IMR-90 (cell line): ENCODE results near the gene RMDN3.

Source experiments
- CTCF ChIP-seq: conservative IDR thresholded peaks from 2 replicates; pipeline ENCODE4 v1.5.1; 2012; ENCODE audit warnings: mild to moderate bottlenecking, low read depth, low read length, improper control_type of control experiment
- ELK1 ChIP-seq: fragments of 150-350 bp; IDR thresholded peaks from 2 replicates; pipeline ENCODE4 v1.6.1; 2016; ENCODE audit warnings: low read depth, mild to moderate bottlenecking, low read length, moderate library complexity, borderline replicate concordance
- MAFK ChIP-seq: IDR thresholded peaks from 2 replicates; pipeline ENCODE4 v1.6.1; 2012; ENCODE audit warnings: low read depth, low read length, improper control_type of control experiment
- MXI1 ChIP-seq: IDR thresholded peaks from 2 replicates; pipeline ENCODE4 v1.6.1; 2012; ENCODE audit warnings: low read depth, mild to moderate bottlenecking, low read length, moderate library complexity, borderline replicate concordance
- POLR2A ChIP-seq: IDR thresholded peaks from 2 replicates; pipeline ENCODE4 v1.6.1; 2012; ENCODE audit warnings: mild to moderate bottlenecking, low read depth, low read length
- RAD21 ChIP-seq: IDR thresholded peaks from 2 replicates; pipeline ENCODE4 v1.6.1; 2012; ENCODE audit warnings: low read length, improper control_type of control experiment
- RCOR1 ChIP-seq: IDR thresholded peaks from 2 replicates; pipeline ENCODE4 v1.6.1; 2012; ENCODE audit warnings: mild to moderate bottlenecking, low read length, improper control_type of control experiment; ENCODE audit not compliant: insufficient replicate concordance
- RFX5 ChIP-seq: IDR thresholded peaks from 2 replicates; pipeline ENCODE4 v1.8.0; 2012; ENCODE audit warnings: low read depth, mild to moderate bottlenecking, low read length, moderate library complexity

GRCh38 chr15:40697916-40698315 lies 57.1 kb downstream of the RMDN3 start:
- TF ChIP-seq CTCF (no peak), POLR2A (no peak), MAFK (no peak), RAD21 (no peak), MXI1 (no peak), RCOR1 (no peak), ELK1 (no peak), RFX5 (no peak)
